Fibroblast of skin of left quadriceps (primary cell): ENCODE measurements around the gene DGCR2.

Experiments used
- DNase-seq, 2 experiments: peaks; one replicate each; pipeline ENCODE4 v3.0.0-alpha.2; 2013; ENCODE audit warnings: low read depth in 2 of 2

The DGCR2 gene

DNA sequence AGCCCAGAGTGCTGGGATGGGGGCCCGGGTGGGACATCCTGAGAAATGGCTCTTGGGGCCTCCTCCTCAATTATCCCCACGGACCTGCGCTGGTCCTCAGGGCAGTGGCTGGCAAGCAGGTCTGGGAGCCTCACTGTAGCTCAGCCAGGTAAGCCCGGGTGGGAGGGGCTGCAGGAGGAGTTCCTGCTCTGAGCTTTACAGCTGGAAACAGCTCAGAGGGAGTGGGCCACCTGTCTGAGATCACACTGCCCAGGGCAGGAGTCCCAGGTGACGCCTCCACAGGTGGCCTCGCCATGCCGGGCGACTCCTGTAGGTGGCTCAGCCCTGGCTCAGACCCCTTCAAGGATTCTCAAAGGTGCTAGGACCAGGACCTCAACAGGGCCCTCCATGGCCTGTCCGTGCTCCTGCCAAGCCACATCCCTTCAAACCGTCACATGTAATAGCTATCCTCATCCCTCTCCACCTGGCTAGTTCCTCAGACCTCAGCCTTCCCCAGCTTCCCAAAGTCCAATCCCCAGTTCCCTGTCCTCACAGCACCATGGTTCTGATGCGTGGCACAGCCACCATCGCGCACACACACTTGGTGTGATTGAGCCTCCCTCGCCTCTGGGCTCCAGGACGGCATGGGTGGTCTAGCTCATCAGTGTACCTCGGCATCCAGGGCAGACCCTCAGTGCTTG lies 5.3 kb upstream of the DGCR2 start:
- DNase-seq, result no peak

DNA sequence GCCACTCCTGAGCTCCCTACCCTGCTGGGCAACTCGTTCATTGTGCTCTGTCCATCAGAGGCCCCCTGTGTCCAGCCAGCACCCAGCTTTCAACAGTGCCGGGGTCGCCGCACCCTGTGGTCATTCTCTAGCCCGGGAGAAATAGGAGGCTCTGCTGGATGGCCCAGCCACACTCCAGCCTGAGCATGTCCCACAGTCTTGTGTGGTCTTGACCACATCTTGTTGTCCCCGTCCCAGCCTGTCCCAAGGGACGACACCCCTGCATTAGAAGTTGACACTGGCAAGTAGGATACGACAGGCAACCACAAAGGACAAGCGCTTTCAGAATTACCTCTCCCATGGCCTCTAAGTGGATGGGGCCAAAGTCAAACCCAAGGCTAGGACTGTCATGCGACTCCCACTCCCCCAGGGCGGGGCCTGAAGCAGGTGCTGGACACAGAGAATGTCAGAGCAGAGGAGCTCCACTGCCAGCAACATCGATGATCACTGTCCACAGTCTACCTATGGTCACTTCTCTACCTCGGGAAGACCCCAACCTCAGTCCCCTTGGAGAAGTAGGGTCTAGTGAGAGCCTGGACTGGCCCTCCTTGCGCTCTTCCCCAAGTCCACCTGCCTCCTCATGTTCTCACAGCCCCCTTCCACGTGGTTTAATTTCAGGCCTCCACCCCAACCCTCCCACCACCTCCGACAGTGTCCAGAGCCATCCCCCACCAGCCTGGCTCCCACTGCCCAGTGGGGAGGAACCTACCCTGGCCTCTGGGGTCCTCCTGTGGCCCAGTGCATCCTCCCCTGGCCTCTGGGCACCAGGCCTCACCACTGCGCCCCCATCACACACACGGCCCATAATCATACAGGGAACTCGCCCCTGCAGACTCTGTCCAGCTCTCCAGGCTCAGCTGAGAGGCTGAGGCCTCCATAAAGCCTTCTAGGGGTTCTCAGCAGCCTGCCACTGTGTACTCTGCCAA lies 4.4 kb upstream of the DGCR2 start:
- DNase-seq, result no peak

DNA sequence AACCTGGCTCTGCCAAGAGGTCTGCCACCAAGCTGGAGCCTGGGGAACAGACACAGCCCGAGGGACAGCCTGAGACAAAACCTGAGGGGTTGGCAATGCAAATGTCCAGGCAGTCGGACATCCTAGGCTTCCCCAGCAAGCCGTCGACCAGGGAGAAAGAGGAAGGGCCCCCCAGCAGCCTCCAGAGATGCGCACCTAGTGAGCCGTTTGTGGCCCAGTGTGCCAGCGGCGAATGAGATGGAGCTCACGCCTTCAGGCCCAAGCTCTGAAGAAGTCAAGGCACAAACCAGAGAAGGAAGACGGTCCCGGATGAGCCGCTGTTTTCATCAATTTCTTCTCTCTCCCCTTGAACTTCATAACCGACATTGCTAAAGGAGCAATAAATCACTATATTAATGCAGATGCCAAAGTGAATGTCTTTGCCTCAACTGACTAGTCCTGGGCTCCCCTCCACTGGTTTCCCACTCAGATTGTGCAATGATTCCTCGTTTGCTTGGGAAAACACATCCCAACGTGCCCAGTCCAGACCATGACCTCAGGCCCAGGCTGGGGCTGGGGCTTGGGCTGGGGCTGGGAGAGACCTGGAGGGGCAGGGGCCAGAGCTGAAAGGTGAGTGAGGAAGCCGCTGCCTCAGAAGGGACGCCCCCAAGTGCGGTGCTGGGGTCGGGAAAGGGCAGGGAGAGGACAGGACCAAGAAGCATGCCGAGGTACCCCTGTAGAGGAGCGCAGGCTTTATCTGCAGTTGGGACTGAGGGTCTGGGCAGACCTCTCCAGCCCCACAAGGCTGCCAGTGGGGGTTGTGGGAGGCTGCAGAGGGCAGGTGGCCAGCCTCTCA lies 3.5 kb upstream of the DGCR2 start:
- DNase-seq, result no peak

DNA sequence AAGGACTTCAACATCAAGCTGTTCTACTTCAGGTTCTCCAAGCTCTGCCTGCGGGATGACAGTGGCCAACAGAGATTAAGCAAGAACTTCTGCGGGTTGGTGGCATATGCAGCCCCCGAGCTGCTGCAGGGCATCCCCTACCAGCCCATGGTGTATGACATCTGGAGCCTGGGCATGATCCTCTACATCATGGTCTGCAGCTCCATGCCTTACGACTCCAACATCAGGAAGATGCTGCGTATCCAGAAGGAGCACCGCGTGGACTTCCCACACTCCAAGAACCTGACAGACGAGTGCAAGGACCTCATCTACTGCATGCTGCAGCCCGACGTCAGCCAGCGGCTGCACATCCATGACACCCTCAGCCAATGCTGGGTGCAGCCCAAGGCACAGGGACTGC lies 2.8 kb upstream of the DGCR2 start:
- no peak for DNase-seq

DNA sequence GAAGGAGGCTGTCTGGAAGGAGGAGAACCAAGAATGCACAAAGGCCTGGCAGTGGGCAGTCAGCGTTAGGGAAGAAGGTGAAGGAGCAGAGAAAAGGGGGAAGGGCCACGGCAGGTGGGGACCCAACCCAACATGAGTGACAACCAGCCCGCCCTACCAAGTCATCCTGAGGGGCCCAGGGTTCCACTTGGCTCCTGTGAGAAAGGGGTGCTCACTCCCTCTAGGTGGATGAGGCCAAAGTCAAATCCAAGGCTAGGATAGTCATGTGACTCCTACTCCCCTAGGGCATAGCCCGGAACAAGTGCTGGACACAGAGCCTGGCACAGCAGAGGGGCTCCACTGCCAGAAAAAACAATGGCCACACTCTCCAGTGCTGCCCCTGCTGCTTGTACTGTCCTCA lies 2.2 kb upstream of the DGCR2 start:
- no peak for DNase-seq

DNA sequence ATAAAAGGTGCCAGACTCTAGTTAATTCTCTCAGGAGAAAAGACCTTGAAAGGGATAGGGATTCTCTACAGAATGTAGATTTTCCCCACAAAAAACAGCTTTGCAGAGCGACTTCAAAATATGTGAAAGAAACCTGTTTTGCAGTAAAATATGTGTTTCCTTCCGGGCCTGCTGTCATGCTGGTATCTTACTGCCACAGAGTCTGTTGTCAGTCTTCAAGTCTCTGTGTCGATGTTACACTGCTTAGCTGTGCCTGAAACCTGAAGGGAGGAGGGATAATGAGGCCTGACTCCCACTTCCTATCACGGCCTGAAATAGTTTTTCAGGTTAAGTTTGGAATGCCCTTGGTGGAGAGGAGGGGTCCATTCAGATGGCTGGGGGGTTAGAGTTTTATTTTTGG lies 1.7 kb upstream of the DGCR2 start:
- DNase-seq, result no peak

DNA sequence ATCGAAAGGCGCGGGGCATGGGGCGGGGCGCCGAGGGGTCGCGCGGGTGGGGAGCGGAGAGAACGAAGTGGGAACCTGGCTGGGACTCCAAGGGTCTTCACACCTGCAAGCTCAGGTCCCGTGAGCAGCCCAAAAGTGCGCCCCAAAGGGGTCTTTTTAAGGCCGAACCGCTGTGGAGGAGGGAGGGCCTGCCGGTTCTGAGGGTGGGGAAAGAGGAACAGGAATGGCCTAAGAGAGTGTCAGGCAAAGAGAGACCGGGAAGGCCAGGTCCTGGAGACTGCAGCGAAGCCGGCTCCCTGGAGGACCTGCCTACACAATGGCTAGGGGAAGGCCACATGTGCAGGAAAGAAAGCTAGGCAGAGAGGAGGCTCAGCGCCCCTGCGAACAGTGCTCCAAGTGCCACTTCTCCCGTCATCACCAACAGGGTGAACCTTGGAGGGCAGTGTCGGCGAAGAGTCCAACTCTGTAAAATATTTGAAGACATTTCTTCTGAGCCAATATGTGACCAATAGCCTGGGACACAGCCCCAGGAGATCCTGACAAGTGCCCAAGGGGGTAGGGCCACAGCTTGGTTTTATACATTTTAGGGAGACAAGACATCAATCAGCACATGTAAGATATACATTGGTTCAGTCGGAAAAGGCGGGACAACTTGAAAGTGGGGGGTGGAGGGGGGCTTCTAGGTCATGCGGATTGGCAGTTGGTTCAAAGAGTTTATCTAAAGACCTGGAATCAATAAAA lies 710 bp upstream of the DGCR2 start:
- no peak for DNase-seq

DNA sequence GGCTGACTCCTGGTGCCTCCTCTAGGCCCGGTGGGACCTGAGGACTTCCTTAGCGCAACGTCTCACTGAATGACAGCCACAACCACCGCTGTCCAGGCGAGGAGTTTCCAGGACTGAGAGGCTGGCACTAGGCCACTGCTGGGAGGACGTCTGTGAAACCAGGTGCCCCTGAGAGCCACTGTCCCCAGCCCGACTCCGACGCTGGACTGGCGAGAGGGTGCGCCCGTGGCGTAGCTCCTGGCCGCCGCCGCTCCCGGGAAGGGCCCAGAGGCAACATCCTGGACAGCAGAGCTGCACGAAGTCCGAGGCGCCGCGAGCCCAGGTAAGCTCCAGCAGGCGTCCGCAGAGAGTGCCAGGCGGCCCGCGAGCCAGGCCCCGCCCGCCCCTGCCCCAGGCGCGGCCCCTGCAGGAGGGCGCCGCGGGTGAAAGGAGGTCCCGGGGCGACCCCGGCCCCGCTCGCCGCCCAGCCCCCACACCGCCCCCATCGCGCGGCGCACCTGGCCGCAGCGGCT lies 525 bp downstream of the DGCR2 start:
- no peak for DNase-seq

DNA sequence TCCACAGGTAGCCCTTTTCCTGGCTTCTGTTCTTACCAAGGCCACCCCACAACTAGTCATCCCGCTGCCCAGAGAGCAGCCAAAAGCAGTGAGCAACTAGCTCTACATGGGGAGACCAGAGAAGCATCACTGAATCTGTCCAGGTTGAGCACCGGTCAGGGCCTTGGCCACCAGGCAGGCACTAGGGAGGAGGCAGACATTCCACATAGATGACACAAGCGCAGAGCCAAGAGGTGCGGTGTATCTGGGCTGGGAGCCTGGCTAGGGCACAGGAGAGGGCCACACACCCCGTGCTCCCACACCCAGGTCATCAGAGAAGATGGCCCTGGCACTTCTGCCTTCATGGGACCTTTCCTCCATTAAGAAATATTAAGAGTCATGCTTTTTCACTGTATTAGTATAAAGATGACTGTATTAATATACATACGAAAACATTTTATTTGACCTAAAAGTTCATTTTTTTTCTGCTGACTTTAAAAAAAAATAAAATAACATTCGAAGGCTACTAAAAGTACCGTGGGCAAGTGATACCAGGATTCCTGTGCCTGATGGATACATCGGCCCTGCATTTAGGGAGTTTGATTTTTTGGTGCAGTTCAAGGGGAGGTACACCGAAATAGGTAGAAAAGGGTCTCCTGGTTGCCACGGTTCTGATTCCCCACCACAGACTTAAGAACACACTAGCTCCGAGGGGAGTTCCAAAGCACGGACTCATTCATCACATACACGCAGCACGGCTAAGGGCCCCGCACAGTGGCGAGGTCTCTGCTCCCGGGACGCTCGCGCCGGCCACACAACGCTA lies 1.2 kb downstream of the DGCR2 start:
- no peak for DNase-seq

DNA sequence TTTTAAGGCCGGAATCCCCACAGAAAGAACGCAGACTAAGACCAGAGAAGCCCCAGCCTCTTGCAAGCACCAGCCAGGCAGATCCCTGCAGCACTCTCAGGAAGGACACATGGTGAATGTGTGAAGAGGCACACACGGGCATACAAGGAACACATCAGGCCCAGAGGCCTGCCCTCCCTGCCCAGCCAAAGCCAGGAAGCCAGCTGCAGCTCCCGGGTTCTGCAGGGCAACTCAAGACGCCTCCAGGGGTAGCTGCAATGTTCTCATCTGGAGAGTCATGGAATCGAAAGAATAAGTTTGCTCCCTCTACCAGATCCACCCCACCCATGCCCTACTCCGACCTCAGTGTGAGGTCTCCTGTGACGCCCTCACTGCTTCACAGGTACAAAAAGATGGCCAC lies 2.3 kb downstream of the DGCR2 start:
- DNase-seq, result no peak

DNA sequence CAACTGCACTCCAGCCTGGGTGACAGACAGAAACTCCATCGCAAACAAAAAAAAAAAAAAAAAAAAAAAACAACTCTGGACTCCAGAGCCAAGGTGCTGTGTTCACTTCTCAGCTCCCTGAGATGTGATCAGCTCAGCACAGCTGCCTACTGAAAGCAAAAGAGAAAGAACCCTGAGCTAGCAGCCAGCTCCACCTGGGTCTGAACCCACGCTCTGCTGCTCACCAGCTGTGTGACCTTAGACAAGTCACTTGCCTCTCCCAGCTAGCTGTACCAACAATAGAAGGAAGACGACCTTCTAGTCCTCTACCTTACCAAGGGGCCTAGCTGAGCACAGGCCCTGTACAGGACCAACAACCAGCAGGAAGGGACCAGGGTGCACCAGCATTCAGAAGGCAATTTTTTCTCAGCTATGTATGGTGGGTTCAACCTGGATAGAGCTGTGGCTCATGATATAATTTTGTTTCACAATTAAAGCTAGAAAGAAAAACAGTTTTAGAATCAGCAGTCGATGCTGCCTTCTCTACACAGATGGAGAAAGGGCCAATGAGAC lies 3.8 kb downstream of the DGCR2 start:
- no peak for DNase-seq

DNA sequence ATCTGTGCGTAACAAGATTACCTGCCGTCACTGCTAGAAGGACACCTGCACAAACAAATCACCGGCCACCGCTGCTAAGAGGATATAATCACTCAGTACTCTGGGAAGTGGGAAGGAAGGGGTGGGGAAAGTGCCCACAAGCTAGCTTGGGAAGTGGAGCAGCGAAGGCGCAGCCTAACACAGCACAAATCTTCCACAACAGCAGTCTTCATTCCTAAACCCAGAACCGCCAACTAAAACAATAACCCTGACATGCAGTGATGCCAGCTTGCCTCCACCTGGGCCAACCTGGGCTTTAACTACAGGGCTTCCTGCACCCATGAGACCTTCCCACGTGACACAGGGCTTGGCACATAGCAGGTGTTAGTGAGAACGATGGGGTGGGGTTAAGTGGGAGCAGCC lies 5.1 kb downstream of the DGCR2 start:
- DNase-seq, result no peak

DNA sequence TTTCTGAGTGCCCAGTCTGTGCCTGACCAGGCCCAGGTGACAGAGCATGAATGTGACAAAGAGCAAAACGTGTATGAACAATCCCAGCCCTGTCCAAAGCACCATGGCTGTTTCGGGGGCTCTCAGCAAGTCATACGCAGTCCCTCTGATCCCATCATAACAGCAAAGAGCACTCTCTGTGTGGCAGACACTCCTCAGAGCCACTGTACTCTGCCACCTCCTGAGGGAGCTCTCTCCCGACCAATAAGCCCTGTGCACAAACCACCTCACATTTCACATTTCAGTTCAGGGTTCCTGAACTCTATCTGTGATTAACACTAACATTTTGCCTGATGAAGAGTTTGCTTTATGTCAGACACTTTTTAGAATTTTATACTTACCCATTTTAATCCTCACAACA lies 6.6 kb downstream of the DGCR2 start:
- DNase-seq, result no peak

DNA sequence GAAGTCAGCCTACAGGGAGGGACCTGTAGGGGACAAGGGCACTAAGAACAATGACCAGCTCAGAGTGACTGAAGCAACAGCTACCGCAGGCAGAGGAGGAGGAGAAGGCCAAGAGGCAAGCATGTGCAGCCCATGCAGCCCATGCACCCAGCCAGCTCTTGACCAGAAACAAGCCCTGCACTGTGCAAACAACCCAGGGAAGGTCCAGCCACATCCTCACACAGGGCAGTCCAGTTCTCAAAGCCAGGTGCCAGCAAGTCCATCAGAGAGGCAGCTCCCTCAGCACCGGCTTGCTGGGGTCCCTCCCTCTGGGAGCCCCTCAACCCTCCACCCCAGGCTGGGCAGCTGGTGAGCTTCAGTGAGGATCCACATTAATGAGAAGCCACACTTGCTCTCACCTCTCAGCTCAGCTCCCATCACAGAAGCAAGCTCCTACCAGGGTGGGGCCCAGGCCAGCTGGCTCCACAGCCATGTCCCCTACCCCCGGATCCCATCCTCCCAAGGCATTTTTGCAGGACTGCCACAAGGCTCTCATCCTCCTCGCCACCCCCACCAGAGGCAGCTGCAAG lies 7.1 kb downstream of the DGCR2 start:
- DNase-seq, result no peak

DNA sequence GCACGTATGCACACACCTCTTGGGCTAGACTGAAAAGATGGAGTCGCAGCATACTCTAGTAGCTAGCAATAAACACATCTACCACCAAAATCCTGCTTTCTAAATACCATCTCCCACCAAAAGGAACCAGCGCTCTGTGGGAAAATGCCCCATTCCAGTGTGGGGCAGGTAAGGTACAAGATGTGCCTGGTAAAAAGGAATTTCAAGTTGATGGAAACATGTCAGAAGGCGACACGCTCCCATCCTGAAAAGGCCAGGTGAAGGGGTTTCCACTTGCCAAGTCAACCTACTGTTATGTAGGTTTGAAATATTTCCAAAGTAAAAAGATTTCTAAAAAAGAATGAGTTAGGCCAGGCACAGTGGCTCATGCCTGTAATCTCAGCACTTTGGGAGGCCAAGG lies 8.8 kb downstream of the DGCR2 start:
- DNase-seq, result no peak

DNA sequence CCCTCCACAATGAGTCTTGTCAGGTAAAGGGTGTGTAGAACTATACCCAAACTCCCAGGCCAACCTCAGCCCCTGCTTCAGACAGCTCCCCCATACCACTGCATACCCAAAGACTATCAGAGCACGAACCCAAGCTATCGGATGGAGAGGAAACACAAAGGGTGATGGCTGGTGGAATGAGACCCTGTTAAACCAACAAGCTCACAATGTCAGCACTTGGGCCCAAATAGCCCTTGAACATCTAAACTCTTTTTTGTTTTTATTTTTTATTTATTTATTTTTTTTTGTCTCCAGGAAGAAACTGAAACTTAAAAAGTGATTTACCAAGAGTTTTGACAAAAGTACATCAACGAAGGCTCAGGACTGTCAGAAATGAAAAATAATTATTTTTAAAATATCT lies 10.6 kb downstream of the DGCR2 start:
- DNase-seq, result no peak

DNA sequence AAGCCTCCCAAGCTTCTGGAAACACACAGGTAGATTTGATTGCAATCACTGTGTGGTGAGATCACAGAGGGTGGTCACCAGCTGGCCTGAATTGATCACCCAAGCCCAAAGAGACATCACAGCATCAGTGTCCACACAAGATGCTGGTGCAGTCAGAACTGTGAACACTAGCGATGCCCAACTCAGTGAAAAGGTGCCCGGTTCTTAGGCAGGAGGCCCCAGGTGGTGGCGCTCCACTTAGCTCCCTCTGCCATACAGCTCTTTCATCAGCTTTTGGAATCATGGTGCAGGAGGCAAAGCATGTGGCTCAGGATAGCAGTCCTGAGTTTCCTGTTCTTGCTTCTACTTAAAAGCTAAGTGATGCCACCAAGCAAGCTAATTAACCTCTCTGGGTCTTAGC lies 11.1 kb downstream of the DGCR2 start:
- no peak for DNase-seq

DNA sequence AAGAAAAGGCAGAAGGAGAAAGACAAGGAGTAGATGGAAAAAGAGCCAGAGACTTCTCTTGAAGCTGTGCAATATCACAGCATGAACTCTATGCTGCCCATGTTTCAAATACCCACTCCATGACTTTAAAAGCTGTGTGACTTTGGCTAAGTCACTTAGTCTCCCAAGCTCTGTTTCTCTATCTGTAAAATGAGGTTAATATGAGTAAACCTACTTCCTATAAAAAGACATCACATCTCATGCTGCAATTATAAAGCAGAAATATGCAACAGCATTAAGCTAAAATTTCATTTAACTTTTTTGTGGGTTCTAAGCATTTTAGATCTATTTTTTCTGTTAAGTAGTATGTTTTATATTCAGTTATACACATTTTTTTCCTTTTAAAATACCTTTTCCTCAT lies 11.6 kb downstream of the DGCR2 start:
- no peak for DNase-seq

DNA sequence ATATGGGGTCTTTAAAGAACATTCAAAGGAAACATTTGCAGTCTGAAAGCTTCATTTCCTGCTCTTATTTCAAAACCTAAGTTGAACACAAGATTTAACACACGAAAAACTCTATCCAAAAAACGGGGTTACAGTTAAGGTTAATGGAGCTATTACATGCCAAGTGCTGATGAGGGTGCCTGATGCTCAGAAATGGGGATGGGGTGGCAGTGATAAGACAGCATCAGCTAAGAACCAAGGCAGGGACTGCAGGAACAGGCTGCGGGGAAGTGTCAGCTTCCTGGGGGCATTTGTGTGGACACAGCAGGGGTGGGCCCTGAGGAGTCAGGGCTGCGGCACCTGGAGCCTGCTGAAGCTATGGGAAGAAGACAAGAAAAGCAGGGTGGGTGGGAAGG lies 12.2 kb downstream of the DGCR2 start:
- no peak for DNase-seq
